K562 (cell line): ENCODE results near the gene CCDC127.

ENCODE experiments used
- ARHGAP35 ChIP-seq: fragments of 450-650 bp; IDR thresholded peaks from 2 replicates; pipeline ENCODE4 v1.6.1; 2018; ENCODE audit not compliant: partially characterized antibody
- CTCF ChIP-seq, 3 experiments: IDR thresholded peaks in 2 of 3; conservative IDR thresholded peaks in 1 of 3; 2 replicates each; pipeline ENCODE4 v1.5.1; 2011 to 2012; ENCODE audit warnings: low read length in 3 of 3, mild to moderate bottlenecking in 3 of 3, control low read depth in 2 of 3, improper control_type of control experiment in 1 of 3, inconsistent platforms in 1 of 3, low read depth in 1 of 3, mixed read lengths in 1 of 3, moderate library complexity in 1 of 3; ENCODE audit not compliant: insufficient read depth in 2 of 3
- E4F1 ChIP-seq: fragments of 250-450 bp; sonication (Bioruptor Pico); IDR thresholded peaks from 2 replicates; pipeline ENCODE4 v1.5.0; 2021; ENCODE audit warnings: mild to moderate bottlenecking, borderline replicate concordance
- ELF1 ChIP-seq: fragments of 200-800 bp; sonication (Bioruptor generic); IDR thresholded peaks from 2 replicates; pipeline ENCODE4 v1.6.1; 2016; ENCODE audit warnings: missing genetic modification characterization, missing compliant biosample characterization
- KLF6 ChIP-seq: fragments of 250-450 bp; sonication (Bioruptor Pico); IDR thresholded peaks from 2 replicates; pipeline ENCODE4 v1.4.0; 2020; ENCODE audit warnings: mild to moderate bottlenecking, moderate library complexity, borderline replicate concordance
- MAZ ChIP-seq, 2 experiments: fragments of 450-650 bp in 1 of 2; sonication (generic) in 1 of 2; formaldehyde crosslinking; IDR thresholded peaks in 1 of 2; conservative IDR thresholded peaks in 1 of 2; 2 replicates each; pipeline versions ENCODE4 v1.4.0 to v1.5.0; 2020; ENCODE audit warnings: mild to moderate bottlenecking in 1 of 2, missing genetic modification reagents in 1 of 2
- MNT ChIP-seq, 2 experiments: fragments of 450-650 bp; conservative IDR thresholded peaks; 2 replicates each; pipeline ENCODE4 v1.6.1; 2017; ENCODE audit warnings: mild to moderate bottlenecking in 2 of 2, moderate library complexity in 2 of 2
- MYC ChIP-seq, 2 experiments: fragments of 250-450 bp in 1 of 2; sonication (Bioruptor Pico) in 1 of 2; IDR thresholded peaks; 2 replicates each; pipeline versions ENCODE4 v1.5.1 to v1.6.1; 2012 to 2021; ENCODE audit warnings: low read depth in 2 of 2, borderline replicate concordance in 1 of 2, improper control_type of control experiment in 1 of 2, low read length in 1 of 2, mild to moderate bottlenecking in 1 of 2, moderate library complexity in 1 of 2
- NFE2 ChIP-seq: IDR thresholded peaks from 2 replicates; pipeline ENCODE4 v1.6.1; 2014; ENCODE audit warnings: antibody characterized with exemption, low read depth
- POLR2AphosphoS5 ChIP-seq: IDR thresholded peaks from 2 replicates; pipeline ENCODE4 v1.6.1; 2011; ENCODE audit warnings: mild to moderate bottlenecking, low read depth, low read length, moderate library complexity; ENCODE audit not compliant: control insufficient read depth, insufficient read depth
- ZNF174 ChIP-seq: fragments of 250-450 bp; sonication (Bioruptor Pico); IDR thresholded peaks from 2 replicates; pipeline ENCODE4 v1.4.0; 2020; ENCODE audit warnings: mild to moderate bottlenecking
- ZNF512 ChIP-seq: IDR thresholded peaks from 2 replicates; pipeline ENCODE4 v1.6.1; 2016; ENCODE audit warnings: missing genetic modification characterization, missing compliant biosample characterization
- ZNF77 ChIP-seq: fragments of 250-450 bp; sonication (Bioruptor Pico); IDR thresholded peaks from 2 replicates; pipeline ENCODE4 v1.5.0; 2020

GRCh38 chr5:197892-198489 is 20.0 kb downstream of the CCDC127 start:
- TF ChIP-seq ZNF174 (CRISPR knock-in tag) (no peak), ZNF77 (CRISPR knock-in tag) (no peak), KLF6 (CRISPR knock-in tag) (no peak), CTCF (IDR thresholded peaks at IDR 0.05 in 2 of 3, conservative IDR thresholded peaks at IDR 0.05 in 1 of 3; ENCODE audit: insufficient read depth in 2 of 3, low read depth in 1 of 3, low read length in 3 of 3) (no peak), ARHGAP35 (no peak), ZNF512 (tag) (no peak), POLR2AphosphoS5 (no peak), MNT (conservative IDR thresholded peaks at IDR 0.05) (no peak), ELF1 (no peak), MYC (IDR thresholded peaks at IDR 0.05; ENCODE audit: low read depth, low read length) (no peak), MYC (CRISPR knock-in tag; IDR thresholded peaks at IDR 0.05; ENCODE audit: borderline replicate concordance, low read depth) (no peak), E4F1 (no peak), NFE2 (no peak), MAZ (CRISPR knock-in tag; conservative IDR thresholded peaks at IDR 0.05 in 1 of 2, IDR thresholded peaks at IDR 0.05 in 1 of 2) (no peak)
